HG03095 (cell line): ENCODE measurements around the gene CT45A2.
"Not testable (repeated sequence)": the region's sequence is repeated elsewhere in the genome, so short reads cannot be mapped to it uniquely, and the experiment has no call there.

Experiments
- ATAC-seq: cut with Tn5 transposase; IDR thresholded peaks from one replicate; pipeline ENCODE4 v1.9.1; 2021; ENCODE audit warnings: moderate library complexity; ENCODE audit not compliant: unreplicated experiment

Gene CT45A2

GRCh38 chrX:135819912-135820311 lies at the start of gene CT45A2:
Gene CT45A2 (minus strand): TSS chrX:135820012. CDS start chrX:135816265, 3,747 bp downstream.
- not testable (repeated sequence) for ATAC-seq

GRCh38 chrX:135854438-135854837 lies 34.6 kb upstream of the CT45A2 start, which contains the start of gene CT45A8:
Gene CT45A8 (minus strand): TSS chrX:135854538. CDS start chrX:135850783, 3,755 bp downstream.
- ATAC-seq, result not testable (repeated sequence)

- ATAC-seq, result not testable (repeated sequence)
These were observed 17.4 kb upstream of the CT45A2 start, which contains the start of gene CT45A7 for GRCh38 chrX:135837180-135837579. Gene CT45A7 (minus strand): TSS chrX:135837280. CDS start chrX:135833533, 3,747 bp downstream.

- not testable (repeated sequence) for ATAC-seq
These were observed 17.1 kb downstream of the CT45A2 start, which contains the start of gene CT45A6 for GRCh38 chrX:135802687-135803086. Gene CT45A6 (minus strand): TSS chrX:135802787. CDS start chrX:135798993, 3,794 bp downstream.

- ATAC-seq, result not testable (repeated sequence)
These were observed 34.4 kb downstream of the CT45A2 start, which contains the start of gene CT45A5 for GRCh38 chrX:135785403-135785802. Gene CT45A5 (minus strand): TSS chrX:135785503. CDS start chrX:135781729, 3,774 bp downstream.

- ATAC-seq, result not testable (repeated sequence)
These were observed 51.7 kb downstream of the CT45A2 start, which contains the start of gene CT45A3 for GRCh38 chrX:135768091-135768490. Gene CT45A3 (minus strand): TSS chrX:135768191. CDS start chrX:135764444, 3,747 bp downstream.
